ENCODE results near the gene PRKAR1B. TPM values are rescaled to one million over a fixed set of nuclear protein-coding genes. Genes with fewer than 3 reads are reported as not detected.

PRKAR1B gene
- polyA plus RNA-seq, 1 of the 3 experiments (the other 2 are of a cell fraction) = 63.7 TPM

GRCh38 chr7:749140-749551 lies 22.1 kb upstream of the PRKAR1B start:
- 66% methylated on average over 14 of the region's 14 CpGs for WGBS (ENCODE audit: low lambda C conversion rate)
- no peak overlapping the region for H3K9ac ChIP-seq

GRCh38 chr7:748446-748845 lies 21.4 kb upstream of the PRKAR1B start:
- Histone ChIP-seq H2AFZ (ENCODE audit: low read depth) (no peak overlapping the region), H3F3A (replicated peaks; ENCODE audit: insufficient read depth) (peaks cover 10% of the 10 kb centered on the region), H3K9ac (no peak overlapping the region), H3K36me3 (replicated peaks in 1 of 2; ENCODE audit: control insufficient read depth in 1 of 2, insufficient read depth in 2 of 2, low read length in 1 of 2) (peaks cover 29 to 30% of the 10 kb centered on the region in 2 experiments), H3K9me3 (no peaks in the 10 kb centered on the region), H3K4me1 (ENCODE audit: control insufficient read depth in 1 of 2, insufficient read depth in 2 of 2, low read depth in 1 of 2, low read length in 1 of 2) (peaks cover 0 to 21% of the 10 kb centered on the region in 2 experiments; a peak in 2 of 4 replicates), H3K79me2 (ENCODE audit: insufficient read depth) (peaks cover 42% of the 10 kb centered on the region), H3K27ac (ENCODE audit: low read depth in 2 of 2, low read length in 1 of 2) (peak overlapping the region in 1 of 2 experiments; percentile 68; a peak in 2 of 4 replicates), H3K4me2 (no peak overlapping the region), H3K4me3 (ENCODE audit: low read depth in 2 of 2, low read length in 1 of 2) (no peak overlapping the region), H4K20me1 (ENCODE audit: insufficient read depth) (peaks cover 12% of the 10 kb centered on the region; the same call in 1 of the 2 replicates), H3K9me2 (no peaks in the 10 kb centered on the region), H3K27me3 (ENCODE audit: insufficient read depth) (no peaks in the 10 kb centered on the region)
- POLR2A ChIA-PET = interaction anchor here (1.8 kb wide), 1 partner anchor 19 kb away, joined by 11 read pairs; no protein-coding TSS in a partner anchor
- DNase-seq = no peak
- WGBS (ENCODE audit: low lambda C conversion rate) = 95% methylated on average over 15 of the region's 15 CpGs
- CTCF ChIA-PET = interaction anchor here (1.2 to 1.8 kb wide), 4 partner anchors 16 to 426 kb away, joined by 4 to 9 read pairs (median 5); no protein-coding TSS in a partner anchor
- no peak for TF ChIP-seq ELF1 (IDR thresholded peaks at IDR 0.05)
- TF ChIP-seq, protein P1, sequence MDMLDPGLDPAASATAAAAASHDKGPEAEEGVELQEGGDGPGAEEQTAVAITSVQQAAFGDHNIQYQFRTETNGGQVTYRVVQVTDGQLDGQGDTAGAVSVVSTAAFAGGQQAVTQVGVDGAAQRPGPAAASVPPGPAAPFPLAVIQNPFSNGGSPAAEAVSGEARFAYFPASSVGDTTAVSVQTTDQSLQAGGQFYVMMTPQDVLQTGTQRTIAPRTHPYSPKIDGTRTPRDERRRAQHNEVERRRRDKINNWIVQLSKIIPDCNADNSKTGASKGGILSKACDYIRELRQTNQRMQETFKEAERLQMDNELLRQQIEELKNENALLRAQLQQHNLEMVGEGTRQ (IDR thresholded peaks at IDR 0.05; ENCODE audit: borderline replicate concordance, low read depth, low read length) = no peak
- TF ChIP-seq GATA2 (CRISPR knock-in tag; IDR thresholded peaks at IDR 0.05) = no peak; the same call in 1 of the 2 replicates
- TF ChIP-seq TEAD4 (IDR thresholded peaks at IDR 0.05; ENCODE audit: borderline replicate concordance, insufficient read depth) = no peak
- TF ChIP-seq EP300 (IDR thresholded peaks at IDR 0.05; ENCODE audit: borderline replicate concordance in 1 of 2, low read depth in 1 of 2, low read length in 1 of 2) = no peak
- no peak for TF ChIP-seq ZBTB33 (IDR thresholded peaks at IDR 0.05; ENCODE audit: borderline replicate concordance, low read depth)
- TF ChIP-seq USF1 (IDR thresholded peaks at IDR 0.05; ENCODE audit: borderline replicate concordance, low read depth) = no peak
- TF ChIP-seq, protein P2, sequence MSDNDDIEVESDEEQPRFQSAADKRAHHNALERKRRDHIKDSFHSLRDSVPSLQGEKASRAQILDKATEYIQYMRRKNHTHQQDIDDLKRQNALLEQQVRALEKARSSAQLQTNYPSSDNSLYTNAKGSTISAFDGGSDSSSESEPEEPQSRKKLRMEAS (IDR thresholded peaks at IDR 0.05; ENCODE audit: low read depth) = no peak
- no peak for TF ChIP-seq PBX3 (IDR thresholded peaks at IDR 0.05)
- TF ChIP-seq POLR2AphosphoS5 (IDR thresholded peaks at IDR 0.05; ENCODE audit: low read depth, low read length) = no peak
- TF ChIP-seq REST (IDR thresholded peaks at IDR 0.05; ENCODE audit: low read depth, low read length) = no peak
- no peak for TF ChIP-seq YY1 (IDR thresholded peaks at IDR 0.05; ENCODE audit: low read depth)

More at GRCh38 chr7:749140-749551, 22.1 kb upstream of the PRKAR1B start:
- Histone ChIP-seq H3K36me3 (replicated peaks in 1 of 2; ENCODE audit: control insufficient read depth in 1 of 2, insufficient read depth in 2 of 2, low read length in 1 of 2) (peaks cover 30% of the 10 kb centered on the region in 2 experiments), H2AFZ (ENCODE audit: low read depth) (no peak overlapping the region), H3K9me2 (no peaks in the 10 kb centered on the region), H3K27me3 (ENCODE audit: insufficient read depth) (no peaks in the 10 kb centered on the region), H4K20me1 (ENCODE audit: insufficient read depth) (peaks cover 12% of the 10 kb centered on the region; the same call in 1 of the 2 replicates), H3K4me3 (ENCODE audit: low read depth in 2 of 2, low read length in 1 of 2) (no peak overlapping the region), H3F3A (replicated peaks; ENCODE audit: insufficient read depth) (peaks cover 10% of the 10 kb centered on the region), H3K79me2 (ENCODE audit: insufficient read depth) (peaks cover 42% of the 10 kb centered on the region), H3K4me1 (ENCODE audit: control insufficient read depth in 1 of 2, insufficient read depth in 2 of 2, low read depth in 1 of 2, low read length in 1 of 2) (peaks cover 0 to 21% of the 10 kb centered on the region in 2 experiments; a peak in 2 of 4 replicates), H3K27ac (ENCODE audit: low read depth in 2 of 2, low read length in 1 of 2) (peak overlapping the region in 1 of 2 experiments; percentile 68; a peak in 2 of 4 replicates), H3K4me2 (no peak overlapping the region), H3K9me3 (no peaks in the 10 kb centered on the region)
- POLR2A ChIA-PET = interaction anchor here (1.0 to 1.8 kb wide), 2 partner anchors 17 to 19 kb away, joined by 3 to 11 read pairs; no protein-coding TSS in a partner anchor
- CTCF ChIA-PET = interaction anchor here (0.7 to 1.8 kb wide), 5 partner anchors 17 to 427 kb away, joined by 3 to 9 read pairs (median 4); no protein-coding TSS in a partner anchor
- TF ChIP-seq RCOR1 (IDR thresholded peaks at IDR 0.05; ENCODE audit: low read length) (peak; percentile 29; the same call in 1 of the 2 replicates), ELF1 (IDR thresholded peaks at IDR 0.05) (no peak), GATA2 (CRISPR knock-in tag; IDR thresholded peaks at IDR 0.05) (peak; percentile 56), CHD2 (IDR thresholded peaks at IDR 0.05; ENCODE audit: low read length, partially characterized antibody) (peak; percentile 49), FOSL2 (IDR thresholded peaks at IDR 0.05; ENCODE audit: borderline replicate concordance, low read depth) (no peak), RFX5 (IDR thresholded peaks at IDR 0.05; ENCODE audit: low read length) (no peak), GABPA (IDR thresholded peaks at IDR 0.05; ENCODE audit: low read depth) (no peak), MXI1 (IDR thresholded peaks at IDR 0.05; ENCODE audit: low read depth, low read length) (peak; percentile 95), NRF1 (IDR thresholded peaks at IDR 0.05; ENCODE audit: low read depth, low read length) (no peak), MEF2A (IDR thresholded peaks at IDR 0.05; ENCODE audit: borderline replicate concordance, low read depth) (no peak), EP300 (IDR thresholded peaks at IDR 0.05; ENCODE audit: borderline replicate concordance in 1 of 2, low read depth in 1 of 2, low read length in 1 of 2) (0 out of 4 replicates have a peak, but pooled peaks of 1 of the 2 experiments have one; percentile 19), FOXJ3 (CRISPR knock-in tag; IDR thresholded peaks at IDR 0.05) (peak; percentile 50; the same call in 1 of the 2 replicates), JUND (IDR thresholded peaks at IDR 0.05) (no peak)
- peak; percentile 90 for DNase-seq
